CD4-positive, alpha-beta T cell (primary cell): Measurements from ENCODE around the gene YRDC. TPM values are rescaled to one million over a fixed set of nuclear protein-coding genes. Genes with fewer than 3 reads are reported as not detected.

Experiments used
- ATAC-seq: fragments of 200-7000 bp; cut with Tn5 transposase; one replicate; pipeline ENCODE4 v1.10.0; 2022; ENCODE audit warnings: mild to moderate bottlenecking; ENCODE audit not compliant: poor library complexity
- CTCF ChIA-PET: fragments of 350-600 bp; sonication (Branson Sonifier 250); formaldehyde crosslinking; loops from one replicate; lab custom pipeline; 2021; ENCODE audit warnings: antibody characterized with exemption, inconsistent platforms; lab: Charles Lee
- POLR2A ChIA-PET: fragments of 350-600 bp; sonication (Branson Sonifier 250); formaldehyde crosslinking; loops from one replicate; lab custom pipeline; 2021; ENCODE audit warnings: antibody characterized with exemption, inconsistent platforms; lab: Charles Lee
- DNase-seq, 14 experiments: peaks; one replicate each; pipeline ENCODE4 v3.0.0-alpha.2; 2013 to 2020; ENCODE audit warnings: mixed read lengths in 2 of 14
- H3K27ac ChIP-seq, 2 donors: one replicate each; pipeline versions ENCODE4 v1.5.1 to v1.7.0; 2013; ENCODE audit warnings: low read length in 2 of 2, low read depth in 1 of 2, mild to moderate bottlenecking in 1 of 2
- H3K27me3 ChIP-seq, 2 experiments: 1 replicate in 1 of 2; 2 replicates in 1 of 2; pipeline versions ENCODE4 v1.6.1 to v1.7.0; 2013; ENCODE audit warnings: low read length in 2 of 2, control low read depth in 1 of 2, mild to moderate bottlenecking in 1 of 2, moderate library complexity in 1 of 2; ENCODE audit not compliant: insufficient read depth in 2 of 2, control insufficient read depth in 1 of 2
- H3K36me3 ChIP-seq: one replicate; pipeline ENCODE4 v1.6.1; 2013; ENCODE audit warnings: low read length, control low read depth; ENCODE audit not compliant: insufficient read depth
- H3K4me1 ChIP-seq: one replicate; pipeline ENCODE4 v1.6.1; 2013; ENCODE audit warnings: low read length, control low read depth; ENCODE audit not compliant: insufficient read depth
- H3K4me3 ChIP-seq: one replicate; pipeline ENCODE4 v1.5.1; 2013; ENCODE audit warnings: mild to moderate bottlenecking, low read length, moderate library complexity
- H3K9me3 ChIP-seq, 2 experiments: 1 replicate in 1 of 2; 2 replicates in 1 of 2; pipeline versions ENCODE4 v1.6.1 to v1.7.0; 2013; ENCODE audit warnings: low read length in 2 of 2, mild to moderate bottlenecking in 2 of 2, control low read depth in 1 of 2, moderate library complexity in 1 of 2; ENCODE audit not compliant: control insufficient read depth in 1 of 2, insufficient read depth in 1 of 2
- H3K27ac Mint-ChIP-seq: one replicate; pipeline ENCODE4 v1.8.0; 2020; ENCODE audit warnings: mixed read lengths
- H3K27me3 Mint-ChIP-seq: one replicate; pipeline ENCODE4 v1.8.0; 2021; ENCODE audit warnings: mixed read lengths
- H3K36me3 Mint-ChIP-seq: one replicate; pipeline ENCODE4 v1.8.0; 2021; ENCODE audit warnings: low read depth, mixed read lengths
- H3K4me1 Mint-ChIP-seq: one replicate; pipeline ENCODE4 v1.8.0; 2021; ENCODE audit warnings: low read depth, mixed read lengths
- H3K4me3 Mint-ChIP-seq: one replicate; pipeline ENCODE4 v1.8.0; 2020; ENCODE audit warnings: mild to moderate bottlenecking, mixed read lengths
- H3K9me3 Mint-ChIP-seq: one replicate; pipeline ENCODE4 v1.8.0; 2020; ENCODE audit warnings: mixed read lengths
- CTCF ChIP-seq: fragments of 200-600 bp; IDR thresholded peaks from one replicate; pipeline ENCODE4 v1.8.0; 2022; ENCODE audit warnings: antibody characterized with exemption, mild to moderate bottlenecking
- intact Hi-C, 2 experiments: fragments of 100-400 bp; cut with DNase I in 1 of 2; cut with micrococcal nuclease in 1 of 2; formaldehyde crosslinking; loops; one replicate each; pipeline versions ENCODE4 v1.15.1 to v1.9.0; 2023 to 2025; cut with DNase I, micrococcal nuclease
- total RNA-seq, 174 experiments: library from RNA in 2 of 174; stranded (reverse) in 2 of 174; gene quantifications; one replicate each; pipeline ENCODE4 v1.2.3 and lab custom pipeline; 2021 to 2026

Gene YRDC
- total RNA-seq, 2 experiments from 2014 or later = 31.1 to 31.2 TPM

DNA sequence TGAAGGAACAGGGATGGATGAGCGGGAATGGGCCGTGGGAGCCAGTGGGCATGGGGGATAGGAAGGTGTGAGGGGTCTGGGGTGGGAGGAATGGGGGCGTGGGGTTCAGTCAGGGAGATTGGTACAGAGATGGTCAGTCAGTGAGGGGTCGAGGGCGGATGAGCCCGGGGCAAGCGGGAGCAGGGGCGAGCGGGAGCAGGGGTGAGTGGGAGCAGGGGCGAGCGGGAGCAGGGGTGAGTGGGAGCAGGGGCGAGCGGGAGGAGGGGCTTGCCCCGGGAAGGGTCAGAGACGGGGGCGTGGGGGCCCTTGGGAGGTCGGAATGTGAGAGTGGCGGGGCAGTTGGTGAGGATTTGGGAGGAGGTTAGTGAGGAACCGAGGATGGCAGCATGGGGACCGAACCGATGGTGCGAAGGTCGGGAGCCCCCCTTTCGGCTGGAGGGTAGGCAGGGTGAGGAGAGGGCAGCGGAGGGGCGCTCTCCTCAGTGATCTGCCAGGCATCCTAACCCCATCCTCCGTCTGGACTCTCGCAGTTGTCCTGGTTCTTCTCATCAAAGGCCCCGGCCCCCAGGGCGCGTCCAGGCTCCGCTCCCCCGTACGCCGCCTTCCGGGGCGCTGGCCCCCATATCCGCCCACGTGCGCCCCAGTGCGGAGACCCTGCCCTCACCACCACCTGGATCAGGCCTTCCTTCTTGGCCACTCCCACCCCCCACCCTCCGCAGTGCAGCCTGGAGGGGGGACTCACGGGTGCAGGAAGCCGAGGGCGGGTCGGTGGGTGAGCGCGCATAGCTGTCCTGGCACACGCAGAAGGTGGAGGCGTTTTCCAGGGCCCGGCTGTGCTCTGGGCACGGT lies 54.3 kb downstream of the YRDC start:
- intact Hi-C loops = no loop called here
- DNase-seq = no peak
- no peak for ATAC-seq
- Histone ChIP-seq H3K27me3 (peaks cover 36 to 63% of the 10 kb centered on the region in 2 experiments), H3K4me3 (no peak overlapping the region), H3K9me3 (peaks cover 0 to 12% of the 10 kb centered on the region in 2 experiments), H3K4me1 (peaks cover 12% of the 10 kb centered on the region), H3K27ac (no peak overlapping the region), H3K36me3 (no peaks in the 10 kb centered on the region)
- H3K27me3 Mint-ChIP-seq = peaks cover 46% of the 10 kb centered on the region
- H3K36me3 Mint-ChIP-seq = no peaks in the 10 kb centered on the region
- POLR2A ChIA-PET = no interaction called here
- no peaks in the 10 kb centered on the region for H3K9me3 Mint-ChIP-seq
- H3K27ac Mint-ChIP-seq = no peak overlapping the region
- no peak for TF ChIP-seq CTCF
- H3K4me3 Mint-ChIP-seq = peak overlapping the region; percentile 30
- H3K4me1 Mint-ChIP-seq = peaks cover 4% of the 10 kb centered on the region
- CTCF ChIA-PET = no interaction called here

Other genes with a start within 250 kb of the YRDC start
- 10 to 100 TPM; 43.4 to 44.5 TPM for gene GNL2, start 212.3 kb downstream of the YRDC start, total RNA-seq
- gene RSPO1, start 173.3 kb downstream of the YRDC start, total RNA-seq = not detected
- gene CDCA8, start 115.7 kb downstream of the YRDC start, total RNA-seq = under 1 TPM; 0.25 to 0.36 TPM
- gene EPHA10, start 43.1 kb downstream of the YRDC start, total RNA-seq = not detected
- under 1 TPM; 0.33 to 0.53 TPM for gene MANEAL, start 14.4 kb downstream of the YRDC start, total RNA-seq
- 10 to 100 TPM; 10.9 to 13.2 TPM for gene C1orf122, start 418 bp downstream of the YRDC start, total RNA-seq
- 10 to 100 TPM; 28.1 to 31.2 TPM for gene MTF1, start 51.4 kb upstream of the YRDC start, total RNA-seq
- 10 to 100 TPM; 11.7 to 12.7 TPM for gene INPP5B, start 138.8 kb upstream of the YRDC start, total RNA-seq
- 10 to 100 TPM; 40.5 to 42.5 TPM for gene SF3A3, start 181.8 kb upstream of the YRDC start, total RNA-seq
- 1 to 10 TPM; 3.4 to 3.7 TPM for gene FHL3, start 197.3 kb upstream of the YRDC start, total RNA-seq
- 1 to 10 TPM; 8.7 to 9.4 TPM for gene UTP11, start 204.5 kb upstream of the YRDC start, total RNA-seq
- gene POU3F1, start 238.6 kb upstream of the YRDC start, total RNA-seq = under 1 TPM; 0.22 to 0.27 TPM